ENCODE results near the gene YES1.

DNA sequence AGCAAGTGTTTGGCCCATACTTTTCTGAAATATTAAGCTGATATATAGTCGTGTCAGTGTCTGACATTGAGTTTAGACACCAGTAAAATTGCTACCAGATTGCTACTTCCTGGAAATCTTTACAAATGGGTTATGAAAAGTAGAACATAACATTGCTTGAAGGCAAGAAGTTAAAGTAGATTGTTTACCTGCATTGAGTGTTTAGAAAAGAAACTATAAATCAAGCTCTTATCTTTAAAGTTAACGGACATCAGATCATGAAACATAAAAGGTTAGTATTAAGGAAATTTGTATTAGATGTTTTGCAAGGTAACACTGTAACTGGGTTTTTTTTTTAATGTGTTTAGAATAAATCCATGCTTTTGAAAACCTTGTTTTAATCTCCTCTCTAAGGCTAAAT, 4.8 kb upstream of the YES1 start:
- TF ChIP-seq GATA2 (IDR thresholded peaks at IDR 0.05; ENCODE audit: low read depth, low read length) (no peak), GATA3 (IDR thresholded peaks at IDR 0.05; ENCODE audit: low read depth, low read length) (no peak)

Data from SH-SY5Y (cell line).